Calu3 (cell line): ENCODE measurements around the gene SRP14. TPM values are rescaled to one million over a fixed set of nuclear protein-coding genes. Genes with fewer than 3 reads are reported as not detected.
"Not testable (repeated sequence)": the region's sequence is repeated elsewhere in the genome, so short reads cannot be mapped to it uniquely, and the experiment has no call there.

Experiments
- BruUV-seq: library from RNA; stranded (reverse); fragments of 400-500 nt; replicated peaks from 2 replicates; lab custom pipeline; 2021; lab: Mats Ljungman, UMichigan
- CTCF ChIA-PET: fragments of 300-600 bp; sonication (Branson Sonifier 250); formaldehyde crosslinking; loops from one replicate; lab custom pipeline; 2022; ENCODE audit warnings: antibody characterized with exemption; lab: Charles Lee
- DNase-seq: peaks from one replicate; pipeline ENCODE4 v3.0.0; 2022
- H3K27ac Mint-ChIP-seq: one replicate; pipeline ENCODE4 v1.8.0; 2022; ENCODE audit warnings: mixed read lengths; ENCODE audit not compliant: unreplicated experiment
- H3K27me3 Mint-ChIP-seq: one replicate; pipeline ENCODE4 v1.8.0; 2022; ENCODE audit warnings: mixed read lengths; ENCODE audit not compliant: unreplicated experiment
- H3K36me3 Mint-ChIP-seq: one replicate; pipeline ENCODE4 v1.8.0; 2022; ENCODE audit warnings: mild to moderate bottlenecking, moderate library complexity, mixed read lengths; ENCODE audit not compliant: insufficient read depth, unreplicated experiment
- H3K4me1 Mint-ChIP-seq: one replicate; pipeline ENCODE4 v1.8.0; 2022; ENCODE audit warnings: mild to moderate bottlenecking, low read depth, mixed read lengths; ENCODE audit not compliant: unreplicated experiment
- H3K4me3 Mint-ChIP-seq: one replicate; pipeline ENCODE4 v1.8.0; 2022; ENCODE audit warnings: mild to moderate bottlenecking, low read depth, moderate library complexity, mixed read lengths; ENCODE audit not compliant: unreplicated experiment
- H3K9me3 Mint-ChIP-seq: one replicate; pipeline ENCODE4 v1.8.0; 2022; ENCODE audit warnings: low read depth, mixed read lengths; ENCODE audit not compliant: unreplicated experiment
- intact Hi-C: fragments of 100-400 bp; cut with micrococcal nuclease; formaldehyde crosslinking; loops from one replicate; pipeline ENCODE4 v1.10.0; 2022; ENCODE audit not compliant: unreplicated experiment
- total RNA-seq: library from RNA; stranded (reverse); gene quantifications from 2 replicates; pipeline ENCODE4 v1.2.3, GENCODE V29; 2022
- TF ChIP-seq, protein P1 (sequence below): fragments of 200-600 bp; IDR thresholded peaks from one replicate; pipeline ENCODE4 v1.8.0; 2022; ENCODE audit warnings: antibody characterized with exemption; ENCODE audit not compliant: unreplicated experiment

SRP14 gene
- total RNA-seq, 1 experiment from 2014 or later = 113 TPM

GRCh38 chr15:39998511-39999077, 40.4 kb downstream of the SRP14 start:
- intact Hi-C loops = no loop called here
- H3K9me3 Mint-ChIP-seq = no peaks in the 10 kb centered on the region
- H3K27ac Mint-ChIP-seq = no peak overlapping the region
- BruUV-seq = no TSS peak
- TF ChIP-seq, protein P1, sequence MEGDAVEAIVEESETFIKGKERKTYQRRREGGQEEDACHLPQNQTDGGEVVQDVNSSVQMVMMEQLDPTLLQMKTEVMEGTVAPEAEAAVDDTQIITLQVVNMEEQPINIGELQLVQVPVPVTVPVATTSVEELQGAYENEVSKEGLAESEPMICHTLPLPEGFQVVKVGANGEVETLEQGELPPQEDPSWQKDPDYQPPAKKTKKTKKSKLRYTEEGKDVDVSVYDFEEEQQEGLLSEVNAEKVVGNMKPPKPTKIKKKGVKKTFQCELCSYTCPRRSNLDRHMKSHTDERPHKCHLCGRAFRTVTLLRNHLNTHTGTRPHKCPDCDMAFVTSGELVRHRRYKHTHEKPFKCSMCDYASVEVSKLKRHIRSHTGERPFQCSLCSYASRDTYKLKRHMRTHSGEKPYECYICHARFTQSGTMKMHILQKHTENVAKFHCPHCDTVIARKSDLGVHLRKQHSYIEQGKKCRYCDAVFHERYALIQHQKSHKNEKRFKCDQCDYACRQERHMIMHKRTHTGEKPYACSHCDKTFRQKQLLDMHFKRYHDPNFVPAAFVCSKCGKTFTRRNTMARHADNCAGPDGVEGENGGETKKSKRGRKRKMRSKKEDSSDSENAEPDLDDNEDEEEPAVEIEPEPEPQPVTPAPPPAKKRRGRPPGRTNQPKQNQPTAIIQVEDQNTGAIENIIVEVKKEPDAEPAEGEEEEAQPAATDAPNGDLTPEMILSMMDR = no peak
- no peak overlapping the region for H3K4me3 Mint-ChIP-seq
- no peaks in the 10 kb centered on the region for H3K27me3 Mint-ChIP-seq
- no peaks in the 10 kb centered on the region for H3K36me3 Mint-ChIP-seq
- DNase-seq = no peak
- H3K4me1 Mint-ChIP-seq = no peaks in the 10 kb centered on the region
- CTCF ChIA-PET = no interaction called here

GRCh38 chr15:39997639-39998038, 41.3 kb downstream of the SRP14 start:
- no peaks in the 10 kb centered on the region for H3K36me3 Mint-ChIP-seq
- H3K27me3 Mint-ChIP-seq = no peaks in the 10 kb centered on the region
- intact Hi-C loops = no loop called here
- no peak for DNase-seq
- no peak overlapping the region for H3K27ac Mint-ChIP-seq
- CTCF ChIA-PET = no interaction called here
- no peak overlapping the region for H3K4me3 Mint-ChIP-seq
- no TSS peak for BruUV-seq
- TF ChIP-seq, protein P1 = no peak
- H3K9me3 Mint-ChIP-seq = no peaks in the 10 kb centered on the region
- H3K4me1 Mint-ChIP-seq = no peaks in the 10 kb centered on the region

DNA sequence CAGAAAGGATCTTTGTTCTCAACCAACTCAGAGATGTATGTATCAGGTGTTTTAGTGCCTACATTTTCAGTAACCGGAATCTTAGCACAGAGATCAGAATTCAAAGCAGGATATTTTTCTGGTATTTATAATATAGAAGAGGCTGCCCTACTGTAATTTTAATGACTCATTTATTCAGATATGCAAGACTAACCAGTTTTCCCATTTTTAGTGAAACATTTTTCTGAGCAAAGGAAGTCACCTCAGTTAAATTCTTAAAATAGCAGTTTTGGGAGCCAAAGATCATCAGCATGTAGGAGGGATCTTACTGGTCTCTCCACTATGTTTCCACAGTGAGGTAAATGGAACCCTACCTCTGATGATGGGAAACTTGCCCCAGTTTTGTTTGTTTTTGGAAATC, 42.0 kb downstream of the SRP14 start:
- Mint-ChIP-seq H3K27ac (no peak overlapping the region), H3K4me3 (no peak overlapping the region), H3K36me3 (no peaks in the 10 kb centered on the region), H3K27me3 (no peaks in the 10 kb centered on the region), H3K4me1 (no peaks in the 10 kb centered on the region), H3K9me3 (no peaks in the 10 kb centered on the region)
- BruUV-seq = no TSS peak
- CTCF ChIA-PET = no interaction called here
- TF ChIP-seq, protein P1 = no peak
- intact Hi-C loops = no loop called here
- DNase-seq = no peak

DNA sequence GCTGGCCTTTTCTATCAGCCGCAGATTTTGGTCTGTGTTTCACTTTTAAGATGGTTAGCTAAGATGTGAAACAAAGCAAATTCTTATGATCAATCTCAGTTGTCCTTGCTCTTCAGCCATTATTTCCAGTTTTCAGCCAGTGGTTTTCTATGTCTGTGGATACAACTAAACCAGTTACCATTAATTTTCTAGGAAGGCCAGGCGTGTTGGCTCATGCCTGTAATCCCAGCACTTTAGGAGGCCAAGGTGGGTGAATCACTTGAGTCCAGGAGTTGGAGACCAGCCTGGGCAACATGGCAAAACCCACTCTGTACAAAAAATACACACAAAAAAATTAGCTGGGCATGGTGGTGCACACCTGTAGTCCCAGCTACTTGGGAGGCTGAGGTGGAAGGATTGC, 42.8 kb downstream of the SRP14 start:
- intact Hi-C loops, H3K9me3 Mint-ChIP-seq, H3K4me3 Mint-ChIP-seq, H3K36me3 Mint-ChIP-seq, BruUV-seq, H3K27me3 Mint-ChIP-seq, H3K4me1 Mint-ChIP-seq, DNase-seq, H3K27ac Mint-ChIP-seq: not testable (repeated sequence)
- CTCF ChIA-PET = interaction anchor here (0.7 kb wide), 1 partner anchor 1098 kb away, joined by 4 read pairs; no protein-coding TSS in a partner anchor

- H3K36me3 Mint-ChIP-seq, H3K9me3 Mint-ChIP-seq, intact Hi-C loops, H3K4me3 Mint-ChIP-seq, BruUV-seq, H3K27me3 Mint-ChIP-seq, DNase-seq, CTCF ChIA-PET, H3K4me1 Mint-ChIP-seq, H3K27ac Mint-ChIP-seq: not testable (repeated sequence)
Measured at GRCh38 chr15:39992953-39993352, 46.0 kb downstream of the SRP14 start.
